HCT116 (cell line): ENCODE data around the gene ADCK2.

Experiments used
- CEBPB ChIP-seq: IDR thresholded peaks from 2 replicates; pipeline ENCODE4 v1.6.1; 2012; ENCODE audit warnings: low read depth
- POLR2A ChIP-seq: IDR thresholded peaks from 2 replicates; pipeline ENCODE4 v1.7.0; 2011; ENCODE audit warnings: borderline replicate concordance; ENCODE audit not compliant: insufficient read depth, insufficient read length; ENCODE audit errors: extremely low read depth
- SP1 ChIP-seq: IDR thresholded peaks from 2 replicates; pipeline ENCODE4 v1.6.1; 2012; ENCODE audit warnings: low read depth
- ZNF274 ChIP-seq: fragments of 200-500 bp; sonication (Bioruptor generic); IDR thresholded peaks from 2 replicates; pipeline ENCODE4 v1.6.1; 2014; ENCODE audit warnings: mild to moderate bottlenecking, low read depth, low read length, inconsistent platforms

DNA sequence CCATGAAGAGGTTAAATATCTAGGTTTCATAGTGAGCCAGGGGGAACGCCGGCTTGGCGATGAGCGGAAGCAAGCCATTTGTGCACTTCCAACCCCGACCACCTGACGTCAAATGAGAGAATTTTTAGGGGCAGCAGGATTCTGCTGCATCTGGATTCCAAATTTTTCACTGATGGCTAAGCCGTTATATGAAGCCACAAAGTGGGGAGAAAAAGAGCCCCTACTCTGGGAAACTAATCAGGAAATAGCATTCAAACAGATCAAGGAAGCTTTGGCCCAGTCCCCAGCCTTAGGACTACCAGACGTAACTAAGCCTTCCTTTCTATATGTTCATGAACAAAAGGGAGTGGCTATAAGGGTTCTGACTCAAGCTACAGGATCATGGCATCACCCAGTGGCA is 12.9 kb upstream of the ADCK2 start:
- no peak for TF ChIP-seq CEBPB
- TF ChIP-seq POLR2A, result no peak
- TF ChIP-seq ZNF274, result no peak
- no peak for TF ChIP-seq SP1
